GM19397 (cell line): ENCODE data around the gene HS3ST5.
"Not testable (repeated sequence)": the region's sequence is repeated elsewhere in the genome, so short reads cannot be mapped to it uniquely, and the experiment has no call there.

Experiments
- ATAC-seq: cut with Tn5 transposase; IDR thresholded peaks from one replicate; pipeline ENCODE4 v1.9.1; 2021; ENCODE audit warnings: mild to moderate bottlenecking, moderate library complexity; ENCODE audit not compliant: unreplicated experiment

HS3ST5 gene

DNA sequence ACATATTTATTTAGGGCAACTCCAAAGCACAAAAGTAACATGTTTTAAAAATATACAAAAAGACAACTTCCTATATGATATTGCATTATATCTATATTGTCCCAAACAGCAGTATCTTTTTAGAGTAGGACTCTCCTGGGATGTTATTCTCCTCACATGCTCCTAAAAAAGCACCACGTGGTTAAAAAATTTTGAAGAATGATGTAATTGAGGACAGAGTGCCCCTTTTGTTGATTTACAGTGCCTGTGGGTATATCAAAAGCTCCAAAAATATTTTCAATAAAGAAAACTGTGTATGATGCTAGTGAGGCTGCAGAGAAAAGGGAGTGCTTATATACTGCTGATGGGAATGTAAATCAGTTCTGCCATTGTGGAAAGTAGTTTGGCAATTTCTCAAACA is 241.6 kb downstream of the HS3ST5 start:
- no peak for ATAC-seq

- ATAC-seq: no peak
Measured at GRCh38 chr6:114100215-114100994, 242.4 kb downstream of the HS3ST5 start.

DNA sequence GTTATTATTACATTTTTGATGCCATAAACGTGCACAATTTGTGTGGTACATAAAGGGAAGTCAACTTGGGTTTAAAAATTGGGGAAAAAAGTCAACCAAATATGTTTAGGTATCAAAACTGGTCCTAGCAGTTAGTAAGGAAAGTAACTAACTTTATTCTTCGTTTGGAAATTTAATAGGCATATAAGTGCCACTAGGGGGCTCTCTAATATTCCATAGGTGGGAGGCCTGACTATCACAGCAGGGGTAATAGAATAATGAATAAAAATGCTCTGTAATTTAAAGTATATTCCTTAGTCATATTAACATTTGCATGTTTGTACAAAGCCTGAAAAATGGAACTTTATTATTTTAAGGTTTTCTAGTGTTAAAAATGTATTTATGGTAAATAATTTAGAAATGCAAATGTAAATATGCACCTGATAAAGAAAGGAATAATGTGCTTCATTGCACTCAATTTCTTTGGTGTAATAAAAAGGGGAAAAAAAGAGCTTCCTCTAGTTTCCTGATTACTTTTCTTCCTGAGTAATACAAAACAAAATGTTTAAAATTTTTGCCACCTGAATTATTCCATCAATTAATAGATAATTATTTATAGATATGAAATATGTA is 246.2 kb downstream of the HS3ST5 start:
- ATAC-seq: no peak

DNA sequence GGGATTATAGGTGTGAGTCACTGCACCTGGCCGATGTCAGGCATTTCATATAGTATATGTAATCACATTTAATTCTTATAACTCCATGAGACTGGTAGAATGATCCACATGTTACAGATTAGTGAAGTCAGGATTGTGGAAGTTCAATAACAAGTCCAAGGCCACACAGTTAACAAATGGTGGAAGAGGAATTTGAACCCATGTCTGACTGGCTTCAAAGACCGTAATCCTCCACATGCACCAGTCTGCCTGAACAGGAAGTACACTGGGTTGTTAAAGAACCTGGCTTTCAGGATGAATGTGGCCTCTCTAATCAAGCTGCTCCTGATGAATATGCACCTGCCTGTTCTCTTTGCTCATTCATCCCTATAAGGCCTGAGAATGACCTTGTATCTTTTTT is 249.9 kb downstream of the HS3ST5 start:
- ATAC-seq: no peak

- ATAC-seq: no peak
Measured at GRCh38 chr6:114090626-114091025, 252.2 kb downstream of the HS3ST5 start.

- ATAC-seq: no peak
Measured at GRCh38 chr6:114087496-114087895, 255.3 kb downstream of the HS3ST5 start.

- ATAC-seq: no peak
Measured at GRCh38 chr6:114085211-114085610, 257.6 kb downstream of the HS3ST5 start.

- ATAC-seq: no peak
Measured at GRCh38 chr6:114084327-114084890, 258.4 kb downstream of the HS3ST5 start.

- no peak for ATAC-seq
Measured at GRCh38 chr6:114083251-114083650, 259.6 kb downstream of the HS3ST5 start.

GRCh38 chr6:114081730-114082129 is 261.1 kb downstream of the HS3ST5 start:
- ATAC-seq: no peak

DNA sequence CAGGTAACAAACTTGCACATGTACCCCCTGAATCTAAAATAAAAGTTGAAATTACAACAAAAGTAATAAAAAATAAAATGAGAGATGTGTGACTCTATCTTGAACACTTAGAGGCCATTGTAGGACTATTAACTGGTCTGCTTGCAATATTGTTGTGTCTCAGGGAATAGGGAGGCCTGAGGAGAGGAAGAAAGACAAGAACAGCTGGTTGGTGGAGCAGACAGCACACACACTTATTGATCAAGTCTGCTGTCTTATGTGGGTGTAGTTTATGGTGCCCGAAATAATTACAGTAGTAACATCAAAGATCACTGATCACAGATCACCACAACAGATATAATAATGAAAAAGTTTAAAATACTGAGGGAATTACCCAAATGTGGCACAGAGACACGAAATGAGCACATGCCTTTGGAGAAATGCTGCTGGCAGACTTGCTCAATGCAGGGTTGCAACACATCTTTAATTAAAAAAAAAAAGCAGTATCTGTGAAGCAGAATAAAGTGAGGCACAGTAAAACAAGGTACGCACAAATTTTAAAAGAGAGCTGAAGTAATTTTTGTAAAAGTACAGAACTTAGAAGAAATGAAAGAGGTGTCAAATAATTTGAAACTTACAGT is 261.8 kb downstream of the HS3ST5 start:
- ATAC-seq: no peak

GRCh38 chr6:114080410-114080809 is 262.4 kb downstream of the HS3ST5 start:
- not testable (repeated sequence) for ATAC-seq

DNA sequence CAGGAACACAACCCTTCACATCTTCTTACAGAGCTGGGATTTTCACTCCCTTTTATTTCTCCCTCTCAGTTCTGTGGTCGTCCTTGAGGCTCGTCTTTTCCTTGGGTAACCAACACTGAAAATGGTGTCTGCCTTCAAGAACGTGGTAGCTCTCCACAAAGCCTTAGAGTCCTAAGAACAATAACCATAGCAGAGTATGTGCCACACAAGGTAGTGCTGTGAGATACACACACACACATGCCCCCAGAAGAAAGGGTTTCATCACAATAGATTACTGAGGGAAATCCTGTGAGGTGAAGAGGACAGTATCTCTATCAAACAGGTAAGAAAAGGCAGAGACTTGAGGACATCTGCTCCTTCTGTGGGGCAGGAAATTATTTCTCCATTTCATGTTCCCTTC is 267.0 kb downstream of the HS3ST5 start:
- no peak for ATAC-seq

- no peak for ATAC-seq
Measured at GRCh38 chr6:114075300-114075699, 267.5 kb downstream of the HS3ST5 start.

DNA sequence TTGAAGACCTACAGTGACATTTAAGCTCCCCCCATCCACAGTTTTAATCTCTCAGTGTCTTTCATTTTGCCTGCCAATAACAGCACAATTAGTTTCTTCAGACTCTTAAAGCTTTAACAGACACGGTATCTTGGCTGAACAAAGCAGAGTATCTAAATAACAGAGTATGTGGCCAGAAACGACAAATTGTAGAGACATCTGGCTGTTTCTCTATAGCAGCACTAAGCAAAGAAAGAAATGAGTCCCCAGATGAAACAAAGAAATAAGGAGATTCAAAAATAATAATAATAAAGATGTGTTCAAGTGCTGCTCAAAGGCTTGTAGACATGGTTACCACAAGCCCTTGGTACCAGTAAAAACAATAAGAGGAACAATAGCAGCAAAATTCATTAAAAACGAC is 274.1 kb downstream of the HS3ST5 start:
- ATAC-seq: no peak

- ATAC-seq: no peak
Measured at GRCh38 chr6:114068116-114068515, 274.7 kb downstream of the HS3ST5 start.

- ATAC-seq: no peak
Measured at GRCh38 chr6:114064862-114065261, 278.0 kb downstream of the HS3ST5 start.

DNA sequence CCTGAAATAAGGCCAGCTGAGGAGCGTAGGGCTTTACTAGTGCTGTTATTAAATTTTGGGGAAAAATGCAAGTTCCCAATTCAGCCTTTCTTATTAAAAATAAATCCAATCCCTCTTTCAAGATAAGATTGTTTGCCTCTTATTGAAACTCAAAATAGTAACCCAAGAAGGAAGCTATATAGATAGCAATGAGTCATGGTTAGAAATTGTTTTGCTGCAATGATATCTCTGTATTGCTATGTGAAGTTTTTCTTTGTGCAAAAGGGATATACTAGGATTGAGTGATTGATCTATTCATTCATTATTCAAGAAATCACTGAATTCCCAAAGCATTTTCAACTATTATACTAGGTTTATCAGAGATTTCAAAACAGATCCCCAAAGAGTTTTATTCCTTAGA is 278.9 kb downstream of the HS3ST5 start:
- ATAC-seq: no peak

- no peak for ATAC-seq
Measured at GRCh38 chr6:114062199-114062598, 280.6 kb downstream of the HS3ST5 start.

GRCh38 chr6:114061741-114062140 is 281.1 kb downstream of the HS3ST5 start:
- ATAC-seq: no peak

- ATAC-seq: no peak
Measured at GRCh38 chr6:114061116-114061515, 281.7 kb downstream of the HS3ST5 start.

GRCh38 chr6:114058435-114058834 is 284.4 kb downstream of the HS3ST5 start:
- no peak for ATAC-seq
